GM13977 (cell line): ENCODE results near the gene UNC119B.

Experiments used
- DNase-seq: peaks from one replicate; pipeline ENCODE4 v3.0.0; 2012; ENCODE audit warnings: low spot score
- CTCF ChIP-seq: IDR thresholded peaks from 2 replicates; pipeline ENCODE4 v1.5.1; 2012; ENCODE audit warnings: mild to moderate bottlenecking, control low read depth; ENCODE audit not compliant: insufficient read depth; ENCODE audit errors: extremely low read depth, missing control alignments
- in situ Hi-C: fragments of 300-500 bp; cut with MboI; formaldehyde crosslinking; loops from one replicate; pipeline ENCODE4 v1.12.0; 2022; ENCODE audit warnings: low sequenced_read_pairs, low pct_unique_long_range_greater_than_20kb, mixed read lengths, inconsistent platforms; ENCODE audit not compliant: unreplicated experiment

UNC119B gene

DNA sequence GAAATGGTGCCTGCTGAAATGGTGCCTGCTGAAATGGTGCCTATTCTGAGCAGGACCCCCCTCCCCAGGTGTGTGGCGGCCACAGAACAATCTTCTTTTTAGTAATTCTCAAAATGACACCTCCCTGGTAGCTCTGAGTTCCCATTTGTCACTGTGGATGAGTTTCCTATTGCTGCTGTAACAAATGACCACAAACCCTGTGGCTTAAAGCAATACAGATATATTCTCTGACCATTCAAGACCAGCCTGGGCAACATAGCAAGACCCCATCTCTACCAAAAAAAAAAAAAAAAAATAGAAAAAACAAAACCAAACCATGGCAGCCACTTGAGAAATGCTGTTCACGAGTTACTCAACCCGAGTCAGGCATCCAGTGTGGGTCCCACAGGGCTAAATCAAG is 23.3 kb downstream of the UNC119B start:
- TF ChIP-seq CTCF = no peak
- no peak for DNase-seq
- in situ Hi-C loops = no loop called here

GRCh38 chr12:120734210-120734609 is 24.0 kb downstream of the UNC119B start:
- no peak for DNase-seq

GRCh38 chr12:120735181-120735580 is 24.9 kb downstream of the UNC119B start:
- DNase-seq = no peak
- in situ Hi-C loops = no loop called here
- TF ChIP-seq CTCF = no peak

More at GRCh38 chr12:120734210-120734609, 24.0 kb downstream of the UNC119B start:
- in situ Hi-C loops = no loop called here
- no peak for TF ChIP-seq CTCF

DNA sequence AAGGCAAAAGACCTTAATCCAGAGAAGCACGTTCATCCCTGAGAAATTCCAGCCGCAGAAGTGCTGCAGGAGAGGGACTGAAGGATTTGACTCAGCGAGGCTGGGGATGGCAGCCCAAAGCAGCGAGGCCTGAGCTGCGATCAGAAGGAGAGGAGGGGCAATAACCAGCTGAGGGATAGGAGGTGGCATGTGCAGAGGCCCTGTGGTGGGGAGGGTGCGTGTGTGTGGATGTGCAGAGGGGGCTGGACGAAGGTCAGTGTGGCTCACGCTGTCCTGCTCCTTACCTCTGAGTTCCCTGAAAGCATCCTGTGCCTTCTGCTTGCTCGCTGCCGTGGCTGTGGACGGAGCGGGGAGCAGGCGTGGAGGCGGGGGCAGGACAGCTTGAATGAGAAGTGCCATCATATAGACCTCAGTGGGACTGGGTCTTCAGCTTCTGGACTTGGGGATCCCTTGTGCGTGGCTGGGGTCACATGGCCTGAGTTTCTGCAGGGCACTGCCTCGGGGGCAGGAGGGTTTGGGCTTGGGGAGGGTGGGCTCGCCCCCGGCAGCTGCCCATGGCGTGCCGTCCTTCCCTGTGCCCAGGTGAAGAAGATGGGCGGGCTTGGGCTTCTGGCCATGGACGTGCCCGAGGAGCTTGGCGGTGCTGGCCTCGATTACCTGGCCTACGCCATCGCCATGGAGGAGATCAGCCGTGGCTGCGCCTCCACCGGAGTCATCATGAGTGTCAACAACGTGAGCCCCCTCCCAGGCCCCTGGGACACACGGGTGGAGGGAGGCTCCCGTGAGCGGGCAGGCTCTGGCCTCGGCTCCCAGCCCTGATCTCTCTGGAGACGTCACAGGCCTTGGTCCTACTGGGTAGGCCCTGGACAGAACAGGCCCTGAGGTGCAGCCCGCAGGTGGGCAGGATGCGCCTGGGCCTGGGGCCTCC is 26.4 kb downstream of the UNC119B start:
- no peak for DNase-seq
- TF ChIP-seq CTCF = no peak
- in situ Hi-C loops = no loop called here

GRCh38 chr12:120737557-120738251 is 27.4 kb downstream of the UNC119B start:
- TF ChIP-seq CTCF = no peak
- DNase-seq = no peak
- in situ Hi-C loops = no loop called here

DNA sequence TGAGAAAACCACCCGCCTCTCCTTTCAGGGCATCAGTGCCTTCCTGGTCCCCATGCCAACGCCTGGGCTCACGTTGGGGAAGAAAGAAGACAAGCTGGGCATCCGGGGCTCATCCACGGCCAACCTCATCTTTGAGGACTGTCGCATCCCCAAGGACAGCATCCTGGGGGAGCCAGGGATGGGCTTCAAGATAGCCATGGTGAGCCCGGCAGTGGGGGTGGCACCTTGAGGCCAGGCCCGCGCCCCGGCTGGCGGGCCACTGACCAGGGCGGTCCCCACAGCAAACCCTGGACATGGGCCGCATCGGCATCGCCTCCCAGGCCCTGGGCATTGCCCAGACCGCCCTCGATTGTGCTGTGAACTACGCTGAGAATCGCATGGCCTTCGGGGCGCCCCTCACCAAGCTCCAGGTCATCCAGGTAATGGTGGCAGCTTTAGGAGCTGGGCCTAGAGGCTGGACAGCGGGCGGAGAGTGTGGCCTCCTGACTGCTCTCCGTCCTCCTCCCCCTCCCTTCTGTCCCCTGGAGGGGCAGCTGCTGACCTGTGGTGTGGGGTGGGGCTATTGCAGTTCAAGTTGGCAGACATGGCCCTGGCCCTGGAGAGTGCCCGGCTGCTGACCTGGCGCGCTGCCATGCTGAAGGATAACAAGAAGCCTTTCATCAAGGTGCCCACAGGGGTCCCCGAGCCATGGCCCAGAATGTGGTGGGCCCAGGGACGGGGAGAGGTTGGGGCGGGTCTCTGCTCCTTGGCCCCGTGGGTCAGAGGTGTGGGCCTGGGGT is 28.2 kb downstream of the UNC119B start:
- DNase-seq = no peak
- TF ChIP-seq CTCF = no peak
- in situ Hi-C loops = no loop called here
